Omental fat pad (tissue), 4 donors: ENCODE measurements around the gene C1orf53. TPM values are rescaled to one million over a fixed set of nuclear protein-coding genes. Genes with fewer than 3 reads are reported as not detected.

ENCODE experiments used
- ATAC-seq: fragments of 150-250 bp; one replicate; pipeline ENCODE4 v1.9.1; 2016; ENCODE audit warnings: mild to moderate bottlenecking, moderate library complexity; ENCODE audit not compliant: low FRiP score
- DNase-seq: peaks from one replicate; pipeline ENCODE4 v3.0.0-alpha.2; 2019; ENCODE audit warnings: low spot score
- CTCF ChIP-seq, 3 donors: fragments of 450-650 bp; IDR thresholded peaks; one replicate each; pipeline ENCODE4 v1.5.1; 2016 to 2017; ENCODE audit warnings: antibody characterized with exemption in 3 of 3, mild to moderate bottlenecking in 3 of 3, moderate library complexity in 2 of 3
- total RNA-seq, 4 donors: library from RNA; depleted of rRNA; stranded (reverse); fragments of >200 nt; gene quantifications; one replicate each; pipeline ENCODE4 v1.1.0, GENCODE V29; 2016

The C1orf53 gene
- total RNA-seq, 4 donors from 2014 or later: 2.6 to 6.7 (median 2.9) TPM; not detected in 1

GRCh38 chr1:197917805-197918651, 15.6 kb downstream of the C1orf53 start:
- TF ChIP-seq CTCF (IDR thresholded peaks at IDR 0.05): no peak
- DNase-seq: no peak
- ATAC-seq: no peak

GRCh38 chr1:197918807-197919345, 16.4 kb downstream of the C1orf53 start:
- TF ChIP-seq CTCF (IDR thresholded peaks at IDR 0.05): no peak
- no peak for ATAC-seq

GRCh38 chr1:197919346-197920066, 17.1 kb downstream of the C1orf53 start:
- ATAC-seq (no peak), DNase-seq (no peak)
- no peak for TF ChIP-seq CTCF (IDR thresholded peaks at IDR 0.05)

More at GRCh38 chr1:197918807-197919345, 16.4 kb downstream of the C1orf53 start:
- no peak for DNase-seq

- no peak for ATAC-seq
- no peak for TF ChIP-seq CTCF (IDR thresholded peaks at IDR 0.05)
- no peak for DNase-seq
Observed at GRCh38 chr1:197920067-197920396, 17.6 kb downstream of the C1orf53 start.

GRCh38 chr1:197920414-197921117, 18.1 kb downstream of the C1orf53 start:
- DNase-seq (no peak), ATAC-seq (no peak)
- no peak for TF ChIP-seq CTCF (IDR thresholded peaks at IDR 0.05)

- ATAC-seq: no peak
- DNase-seq: no peak
- TF ChIP-seq CTCF (IDR thresholded peaks at IDR 0.05): no peak
Observed at GRCh38 chr1:197921235-197922069, 19.0 kb downstream of the C1orf53 start.
